OCI-LY7 (cell line): Measurements from ENCODE around the gene LYAR.

ENCODE experiments used
- CTCF ChIP-seq: fragments of 200-600 bp; sonication (generic); conservative IDR thresholded peaks from 2 replicates; pipeline ENCODE4 v1.5.1; 2014; ENCODE audit warnings: mild to moderate bottlenecking, antibody characterized with exemption, low read length, moderate library complexity, mixed read lengths
- EZH2phosphoT487 ChIP-seq: fragments of 200-600 bp; sonication (generic); IDR thresholded peaks from 2 replicates; pipeline ENCODE4 v1.6.1; 2018; ENCODE audit warnings: low read depth, borderline replicate concordance, mild to moderate bottlenecking, mixed run types, antibody characterized with exemption, low read length, moderate library complexity, mixed read lengths

GRCh38 chr4:4332529-4332928 lies 42.6 kb upstream of the LYAR start:
- TF ChIP-seq EZH2phosphoT487 (no peak), CTCF (no peak)
